ENCODE data around the gene PBX1. TPM values are rescaled to one million over a fixed set of nuclear protein-coding genes. Genes with fewer than 3 reads are reported as not detected.

Gene PBX1
- total RNA-seq: under 1 TPM; 0.05 to 0.17 TPM

DNA sequence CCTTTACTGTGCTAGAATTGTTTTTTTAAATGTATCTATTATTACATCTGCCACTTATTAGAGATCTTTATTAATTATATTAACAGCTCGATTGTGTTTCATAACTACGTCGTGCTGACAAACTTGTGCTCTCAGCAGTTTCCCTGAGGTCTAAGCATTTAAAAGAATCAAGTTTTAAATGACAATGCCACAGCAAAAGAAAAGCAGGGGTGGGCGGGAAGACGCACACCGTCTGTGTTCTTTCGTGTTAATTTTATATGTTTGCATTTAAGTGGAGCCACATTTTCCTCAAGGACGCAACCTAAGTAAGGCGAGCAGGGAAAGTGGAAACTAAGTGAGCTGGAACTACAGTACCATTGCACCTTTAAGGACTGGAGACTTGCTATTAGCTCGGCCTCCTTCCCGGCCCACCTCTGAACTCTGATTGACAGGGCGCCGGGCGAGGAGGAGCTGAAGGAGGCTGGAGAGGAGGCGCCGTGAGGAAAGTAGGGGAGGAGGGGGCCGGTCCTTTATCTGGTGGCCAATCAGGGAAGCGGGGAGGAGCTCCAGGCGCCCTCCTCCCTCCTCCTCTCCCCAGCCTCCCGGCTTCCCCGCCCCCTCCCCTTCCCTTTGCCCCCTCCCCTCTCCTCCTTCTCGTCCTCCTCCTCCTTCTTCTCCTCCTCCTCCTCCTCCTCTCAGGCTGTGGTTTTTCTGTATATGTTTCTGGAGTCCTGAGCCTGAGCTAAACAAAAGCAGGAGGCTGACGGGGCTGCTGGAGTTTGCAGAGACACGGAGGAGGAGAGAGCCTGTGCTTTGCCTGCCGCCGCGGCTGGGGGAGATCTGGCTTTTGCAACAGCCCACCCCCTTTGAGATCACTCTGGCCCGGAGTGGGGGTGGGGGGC is at the start of gene PBX1:
Gene PBX1 (plus strand): TSS at position 724 of the 881 bp plus-strand sequence.

Data from activated naive CD4-positive, alpha-beta T cell treated with anti-CD3 and anti-CD28 coated beads, Interleukin-2, amount 10 ng/mL, durations not matched to agents 5 hours and 36 hours (primary cell).